Ishikawa (cell line): ENCODE data around the gene CHMP5.
A peak's percentile ranks its signal among the peaks of the same experiment; 100 is the strongest.

Source experiments
- EP300 ChIP-seq: IDR thresholded peaks from 2 replicates; pipeline ENCODE4 v1.6.1; 2012; ENCODE audit warnings: borderline replicate concordance
- TAF1 ChIP-seq: IDR thresholded peaks from 2 replicates; pipeline ENCODE4 v1.6.1; 2012; ENCODE audit warnings: low read depth, mild to moderate bottlenecking

DNA sequence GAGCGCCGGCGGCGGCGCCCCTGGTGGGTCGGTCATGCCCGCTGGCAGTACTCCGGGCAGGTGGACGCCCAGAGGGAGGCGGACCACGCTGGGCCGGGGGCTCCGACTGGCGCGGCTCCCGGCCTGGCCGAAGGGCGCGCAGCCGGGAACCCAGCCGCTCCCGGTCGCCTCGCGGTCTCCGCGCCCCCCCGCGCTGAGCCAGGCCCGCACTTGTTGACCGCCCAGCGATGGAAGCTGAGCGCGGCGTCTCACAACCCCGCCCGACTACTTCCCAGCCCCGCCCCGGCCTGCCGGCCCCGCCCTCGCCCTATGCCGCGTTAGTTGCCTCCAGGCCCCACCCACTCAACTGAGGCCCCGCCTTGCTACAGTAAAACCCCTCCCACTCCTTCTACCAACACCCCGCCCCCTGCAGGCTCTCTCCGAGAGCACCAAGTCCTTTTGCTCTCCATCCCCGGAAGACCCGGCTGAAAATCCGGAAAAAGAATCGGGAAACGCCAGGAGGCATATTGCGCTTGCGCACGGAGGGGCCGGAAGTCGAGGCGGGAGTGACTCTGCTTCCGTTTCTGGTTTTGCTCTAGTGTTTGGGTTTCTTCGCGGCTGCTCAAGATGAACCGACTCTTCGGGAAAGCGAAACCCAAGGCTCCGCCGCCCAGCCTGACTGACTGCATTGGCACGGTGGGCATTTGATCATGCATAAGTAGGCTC, at the start of gene CHMP5, which contains the start of gene BAG1:
- TF ChIP-seq TAF1: peak; percentile 58; the same call in 1 of the 2 replicates
- no peak for TF ChIP-seq EP300
